Renal cortical epithelial cell (primary cell): ENCODE data around the gene ADM5. TPM values are rescaled to one million over a fixed set of nuclear protein-coding genes. Genes with fewer than 3 reads are reported as not detected.

Experiments
- DNase-seq: peaks from one replicate; pipeline ENCODE4 v3.0.0-alpha.2; 2011; ENCODE audit warnings: low read depth
- total RNA-seq: library from RNA; depleted of rRNA; stranded (reverse); fragments of >200 nt; gene quantifications from 2 replicates; pipeline ENCODE4 v1.2.3, GENCODE V29; 2014

ADM5 gene
- total RNA-seq, 1 donor from 2014 or later = 0.35 TPM

- no peak for DNase-seq
These were observed 30.6 kb upstream of the ADM5 start for GRCh38 chr19:49658566-49659442.

DNA sequence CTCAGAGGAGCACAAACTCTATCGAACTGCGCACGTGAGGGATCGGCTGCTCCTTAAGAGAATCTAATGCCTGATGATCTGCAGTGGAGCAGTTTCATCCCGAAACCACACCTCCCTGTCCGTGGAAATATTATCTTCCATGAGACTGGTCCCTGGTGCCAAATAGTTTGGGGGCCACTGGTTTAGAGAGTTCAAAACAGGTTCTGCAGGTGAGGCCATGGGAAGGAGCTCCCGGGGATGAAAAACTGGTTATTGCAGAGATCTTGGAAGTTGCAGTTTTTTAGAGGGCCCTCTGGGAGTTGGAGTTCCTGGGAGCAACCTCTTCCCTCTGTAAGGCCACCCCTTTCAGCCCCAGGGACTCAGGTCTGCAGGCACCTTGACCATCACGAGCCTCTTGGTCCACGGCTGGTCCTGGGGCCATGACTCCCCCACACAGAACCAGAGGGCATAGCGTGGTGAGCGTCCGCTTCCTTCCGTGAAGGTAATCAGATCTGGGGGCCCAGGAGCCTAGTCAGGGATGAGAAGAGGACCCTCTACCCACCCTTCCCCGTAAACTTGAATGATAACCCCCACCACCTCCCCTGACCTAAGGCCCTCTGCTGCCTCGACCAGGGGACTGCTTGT, 28.9 kb upstream of the ADM5 start:
- no peak for DNase-seq

DNA sequence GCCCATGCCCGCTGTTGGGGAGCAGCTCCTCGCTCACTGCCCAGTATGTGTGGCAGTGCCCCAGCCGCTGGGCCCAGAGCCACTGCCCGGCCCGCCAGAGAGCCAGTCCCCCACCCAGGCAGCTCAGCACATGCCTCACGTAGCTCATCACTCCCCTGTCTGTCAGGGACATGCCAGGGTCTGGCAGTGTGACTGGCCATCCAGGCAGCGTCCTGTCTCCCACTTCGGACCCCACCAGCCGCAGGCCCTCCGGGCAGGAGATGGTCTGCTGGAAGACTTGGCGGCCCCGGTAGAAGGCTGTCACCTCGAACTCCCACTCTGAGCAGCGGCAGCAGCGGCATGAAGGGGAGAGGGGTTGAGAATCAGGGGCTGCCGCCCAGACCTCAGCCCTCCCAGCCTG, 27.4 kb upstream of the ADM5 start:
- no peak for DNase-seq

DNA sequence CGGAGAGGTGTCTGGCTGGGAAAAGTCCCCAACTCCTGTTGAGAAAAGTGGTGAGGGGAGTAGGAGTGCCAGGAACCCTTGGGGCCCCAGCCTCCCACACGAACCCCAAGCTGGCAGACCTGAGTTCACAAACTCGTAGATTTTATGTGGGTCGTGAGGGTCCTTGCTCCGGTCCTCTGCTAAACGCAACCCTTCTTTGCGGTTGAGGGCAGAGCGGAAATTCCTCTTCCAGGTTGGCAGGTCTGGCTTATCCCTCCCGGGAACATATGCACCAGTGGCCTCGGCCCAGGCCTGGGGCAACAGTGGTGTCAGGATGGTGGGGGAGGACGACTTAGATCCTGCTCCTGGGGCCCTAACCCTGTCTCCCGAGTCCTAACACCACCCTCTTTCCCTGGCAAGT, 26.2 kb upstream of the ADM5 start:
- no peak for DNase-seq

- DNase-seq = peak; percentile 66
These were observed 25.0 kb upstream of the ADM5 start for GRCh38 chr19:49664171-49665035.

DNA sequence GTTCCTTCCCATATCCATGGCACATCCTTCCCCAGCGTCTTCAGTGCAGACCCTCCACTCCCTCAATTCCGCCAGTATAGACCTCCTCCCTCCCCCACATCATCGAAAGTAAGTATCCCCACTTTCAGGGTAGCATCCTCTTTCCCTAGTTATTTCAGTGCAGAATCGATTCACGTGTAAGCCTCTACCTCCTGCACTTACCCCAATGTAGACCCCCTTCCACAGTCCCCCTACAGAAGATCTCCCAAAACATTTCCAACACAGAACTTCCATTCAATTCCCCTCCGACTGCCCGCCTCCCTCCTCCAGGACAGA, 24.4 kb upstream of the ADM5 start:
- DNase-seq = no peak

- DNase-seq = peak; percentile 91
These were observed 23.9 kb upstream of the ADM5 start, which contains the start of the genes BCL2L12 and IRF3 for GRCh38 chr19:49665351-49666119. BCL2L12 (plus strand) TSS chr19:49665933; CDS start chr19:49666693, 760 bp downstream. IRF3 (minus strand) TSS chr19:49665857; CDS start chr19:49664838, 1,019 bp downstream.

DNA sequence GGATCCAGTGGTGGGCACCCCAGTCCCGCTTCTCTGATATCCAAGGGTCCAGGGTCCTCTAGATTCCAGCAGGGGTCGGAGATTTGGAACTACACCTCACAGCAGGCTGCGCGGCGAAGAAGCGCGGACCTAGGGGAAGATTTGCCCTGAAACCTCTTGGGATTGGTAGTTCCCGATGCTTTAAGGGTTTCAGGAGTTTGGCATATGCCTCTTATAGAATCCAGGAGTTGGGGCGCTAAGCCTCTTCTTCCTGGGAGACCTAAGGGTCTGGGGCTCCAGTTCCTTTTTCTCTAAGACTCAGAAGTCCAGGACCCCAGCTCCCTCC, 23.3 kb upstream of the ADM5 start:
- no peak for DNase-seq

- no peak for DNase-seq
These were observed 21.9 kb upstream of the ADM5 start for GRCh38 chr19:49667473-49667872.

DNA sequence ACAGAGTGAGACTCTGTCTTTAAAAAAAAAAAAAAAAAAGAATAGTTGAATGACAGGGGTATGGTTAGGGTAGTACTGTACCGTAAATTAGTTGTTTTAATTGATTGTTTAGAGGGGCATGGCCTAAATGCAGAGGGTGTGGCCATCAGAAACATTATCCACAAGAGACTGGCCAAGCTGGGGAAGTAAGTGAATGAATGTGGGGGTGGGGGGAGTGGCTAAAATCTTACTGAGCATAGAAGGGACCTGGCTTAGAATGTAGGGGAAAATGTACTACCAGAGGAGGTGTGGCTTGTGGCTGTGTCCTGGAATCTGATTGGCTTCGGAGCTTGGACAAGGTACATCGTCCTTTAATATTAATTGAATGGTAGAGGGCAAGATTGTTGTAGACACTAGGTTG, 19.9 kb upstream of the ADM5 start:
- no peak for DNase-seq

GRCh38 chr19:49672131-49672919, 17.1 kb upstream of the ADM5 start:
- DNase-seq = peak; percentile 54

DNA sequence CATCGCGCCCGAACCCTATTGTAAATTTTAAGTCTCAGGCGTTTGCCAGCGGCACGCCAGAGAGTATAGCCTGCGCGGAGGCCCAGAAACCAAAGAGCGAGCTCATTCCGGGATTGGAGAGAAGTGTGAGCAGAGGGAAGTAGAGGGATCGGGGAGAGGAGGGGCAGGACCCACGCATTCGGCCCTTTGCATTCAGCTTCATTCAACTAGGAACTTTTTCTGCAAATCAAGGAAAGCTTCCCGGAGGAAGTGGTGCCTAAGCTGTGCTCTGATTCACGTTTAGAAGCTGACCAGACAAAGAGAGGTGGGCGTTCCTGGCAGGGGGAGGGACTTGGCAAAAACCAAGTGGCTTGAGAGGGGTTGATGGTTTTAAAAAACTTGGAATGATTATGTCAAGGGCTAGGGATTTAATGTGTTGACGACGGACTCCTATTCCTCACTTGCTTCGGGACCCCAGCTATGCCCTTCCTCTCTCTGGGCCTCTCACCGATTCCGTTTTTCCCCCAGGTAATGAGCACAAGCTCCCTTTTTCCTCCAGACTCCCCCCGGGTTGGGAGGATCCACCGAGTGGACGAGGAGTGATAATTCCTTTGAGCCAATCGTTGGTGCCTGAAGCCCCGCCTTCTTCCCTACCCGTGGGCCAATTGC, 13.1 kb upstream of the ADM5 start:
- DNase-seq = peak; percentile 93

GRCh38 chr19:49676784-49677230, 12.6 kb upstream of the ADM5 start:
- DNase-seq = peak; percentile 99

- no peak for DNase-seq
These were observed 12.0 kb upstream of the ADM5 start, which contains the start of gene PRMT1 for GRCh38 chr19:49677231-49677900. PRMT1 (plus strand) TSS chr19:49677271; CDS start chr19:49677281, 10 bp downstream.

DNA sequence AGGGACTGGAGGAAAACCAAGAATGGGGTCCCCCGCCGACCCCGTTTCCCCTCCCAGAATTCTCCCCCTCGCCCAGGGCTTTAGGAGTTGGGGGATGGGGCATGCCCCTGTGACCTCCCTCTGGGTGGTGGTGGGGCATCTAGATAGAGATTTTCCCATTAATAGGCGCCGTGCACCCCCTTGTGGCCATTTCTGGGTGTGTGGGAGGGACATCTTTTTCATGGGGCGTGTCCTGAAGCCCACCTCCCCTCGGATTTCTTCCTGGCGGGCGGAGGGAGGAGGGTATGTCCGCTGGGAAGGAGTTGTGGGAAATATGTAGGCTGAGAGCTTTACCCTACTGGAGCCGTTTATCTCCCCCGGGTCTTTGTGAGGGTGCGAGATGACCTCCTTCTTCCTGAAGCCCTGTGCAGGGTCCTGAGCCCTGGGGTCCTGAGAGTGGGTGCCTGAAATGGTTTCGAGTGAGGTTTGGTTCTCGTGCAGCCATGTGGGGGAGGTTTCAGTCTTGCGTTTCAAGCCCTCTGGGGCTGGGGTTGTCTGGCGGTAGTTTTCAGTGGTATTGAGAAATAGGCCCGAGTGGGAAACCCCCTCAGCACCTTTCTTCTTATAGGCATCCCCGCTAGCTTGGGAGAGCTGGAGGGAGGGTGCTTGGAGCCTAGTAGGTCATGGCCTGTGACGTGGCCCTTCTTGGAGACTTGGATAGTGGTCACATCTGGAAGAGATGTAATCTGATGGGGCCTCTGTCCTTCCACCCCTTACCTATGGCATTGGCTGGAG, 11.3 kb upstream of the ADM5 start:
- DNase-seq = peak; percentile 68

- DNase-seq = no peak
These were observed 10.2 kb upstream of the ADM5 start for GRCh38 chr19:49678985-49679770.

GRCh38 chr19:49679771-49680413, 9.5 kb upstream of the ADM5 start:
- no peak for DNase-seq
